Measurements from ENCODE around the gene DHRS3.
A peak's percentile ranks its signal among the peaks of the same experiment; 100 is the strongest.
"Not testable (repeated sequence)": the region's sequence is repeated elsewhere in the genome, so short reads cannot be mapped to it uniquely, and the experiment has no call there.

Gene DHRS3

DNA sequence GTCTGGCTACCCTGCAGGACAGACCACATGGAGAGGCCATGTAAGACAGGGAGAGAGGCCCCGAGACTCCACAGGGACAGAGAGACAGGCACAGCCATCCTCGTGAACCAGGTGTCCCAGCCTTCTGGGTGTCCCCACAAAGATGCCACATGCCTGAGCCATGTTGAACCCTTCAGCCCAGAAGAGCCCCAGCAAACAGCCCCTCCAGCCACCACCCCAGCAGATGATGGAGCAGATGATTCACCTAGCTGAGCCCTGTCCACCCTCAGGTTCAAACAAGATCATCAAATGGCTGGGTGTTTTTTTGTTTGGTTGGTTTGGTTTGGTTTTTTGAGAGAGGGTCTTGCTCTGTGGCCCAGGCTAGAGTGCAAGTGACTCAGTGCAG is 78.7 kb downstream of the DHRS3 start:
- no peak overlapping the region for H3K9ac ChIP-seq (ENCODE audit: low read depth, low read length, poor library complexity)
- no peaks in the 10 kb centered on the region for H3K9me3 ChIP-seq (replicated peaks in 1 of 2; ENCODE audit: control insufficient read depth in 2 of 2, insufficient read depth in 1 of 2, low read depth in 1 of 2, low read length in 2 of 2)
- H3K18ac ChIP-seq (ENCODE audit: low read length), result peak overlapping the region; percentile 20
- no peaks in the 10 kb centered on the region for H3K36me3 ChIP-seq (replicated peaks in 1 of 2; ENCODE audit: control insufficient read depth in 2 of 2, insufficient read depth in 2 of 2, low read length in 2 of 2)
- no peaks in the 10 kb centered on the region for H3K79me1 ChIP-seq (ENCODE audit: low read depth, low read length)
- no peak overlapping the region for H2BK5ac ChIP-seq (ENCODE audit: low read length)
- no peak overlapping the region for H4K8ac ChIP-seq (ENCODE audit: low read depth, low read length)
- H3K27me3 ChIP-seq (ENCODE audit: control insufficient read depth in 3 of 3, insufficient read depth in 3 of 3, low read depth in 1 of 3, low read length in 3 of 3), result peaks cover 0 to 7% (median 0%) of the 10 kb centered on the region in 3 experiments
- no CpG with 5 or more reads among the region's 2 CpGs for WGBS, 2 donors (ENCODE audit: extremely low coverage in 2 of 2, insufficient read length in 2 of 2, insufficient replicate concordance in 1 of 2)
- no peak overlapping the region for H2AFZ ChIP-seq (ENCODE audit: low read length)
- no peak overlapping the region for H3K23ac ChIP-seq (ENCODE audit: low read depth, low read length, poor library complexity)
- H2BK120ac ChIP-seq (ENCODE audit: low read depth, low read length), result no peak overlapping the region
- no peak overlapping the region for H2BK12ac ChIP-seq (ENCODE audit: low read length)
- no peak overlapping the region for H3K4me2 ChIP-seq (ENCODE audit: insufficient read depth, low read length, poor library complexity, severe bottlenecking)
- no peak for DNase-seq (ENCODE audit: low spot score)
- no peak overlapping the region for H4K91ac ChIP-seq (ENCODE audit: low read depth, low read length, poor library complexity)
- H3K14ac ChIP-seq (ENCODE audit: low read length), result no peak overlapping the region
- H3K4me1 ChIP-seq (ENCODE audit: control insufficient read depth in 2 of 2, insufficient read depth in 1 of 2, low read depth in 1 of 2, low read length in 2 of 2), result peaks cover 18 to 28% of the 10 kb centered on the region in 2 donors
- H2BK15ac ChIP-seq (ENCODE audit: low read length), result no peak overlapping the region
- no peak overlapping the region for H3K4me3 ChIP-seq (ENCODE audit: low read length in 2 of 2)
- no peak overlapping the region for H3K4ac ChIP-seq (ENCODE audit: low read length)
- H2AK5ac ChIP-seq (ENCODE audit: low read depth, low read length), result peak overlapping the region; percentile 1
- no peak overlapping the region for H3K27ac ChIP-seq (replicated peaks; ENCODE audit: low read length)

DNA sequence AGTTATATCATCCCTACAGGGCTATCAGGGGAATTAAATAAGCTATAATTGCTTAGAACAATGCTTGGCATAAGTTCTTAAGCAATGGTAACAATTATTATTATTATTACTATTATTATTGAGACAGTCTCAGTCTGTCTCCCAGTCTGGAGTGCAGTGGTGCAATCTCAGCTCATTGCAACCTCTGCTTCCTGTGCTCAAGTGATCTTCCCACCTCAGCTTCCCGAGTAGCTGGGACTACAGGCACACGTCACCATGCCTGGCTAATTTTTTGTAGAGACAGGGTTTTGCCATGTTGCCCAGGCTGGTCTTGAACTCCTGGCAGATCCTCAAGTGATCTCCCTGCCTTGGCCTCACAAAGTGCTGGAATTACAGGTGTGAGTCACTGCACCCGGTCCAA is 79.5 kb downstream of the DHRS3 start:
- not testable (repeated sequence) for H2AK5ac ChIP-seq (ENCODE audit: low read depth, low read length); H3K23ac ChIP-seq (ENCODE audit: low read depth, low read length, poor library complexity); H3K36me3 ChIP-seq (replicated peaks in 1 of 2; ENCODE audit: control insufficient read depth in 2 of 2, insufficient read depth in 2 of 2, low read length in 2 of 2); H3K18ac ChIP-seq (ENCODE audit: low read length); H3K27me3 ChIP-seq (ENCODE audit: control insufficient read depth in 3 of 3, insufficient read depth in 3 of 3, low read depth in 1 of 3, low read length in 3 of 3); H3K4me2 ChIP-seq (ENCODE audit: insufficient read depth, low read length, poor library complexity, severe bottlenecking); H4K8ac ChIP-seq (ENCODE audit: low read depth, low read length); H2BK15ac ChIP-seq (ENCODE audit: low read length); H3K9me3 ChIP-seq (replicated peaks in 1 of 2; ENCODE audit: control insufficient read depth in 2 of 2, insufficient read depth in 1 of 2, low read depth in 1 of 2, low read length in 2 of 2); H2BK12ac ChIP-seq (ENCODE audit: low read length); H3K14ac ChIP-seq (ENCODE audit: low read length); H3K79me1 ChIP-seq (ENCODE audit: low read depth, low read length); H3K4me3 ChIP-seq (ENCODE audit: low read length in 2 of 2); DNase-seq (ENCODE audit: low spot score); H2BK5ac ChIP-seq (ENCODE audit: low read length); H2BK120ac ChIP-seq (ENCODE audit: low read depth, low read length); H3K9ac ChIP-seq (ENCODE audit: low read depth, low read length, poor library complexity); H3K27ac ChIP-seq (replicated peaks; ENCODE audit: low read length); H3K4ac ChIP-seq (ENCODE audit: low read length); H4K91ac ChIP-seq (ENCODE audit: low read depth, low read length, poor library complexity); H2AFZ ChIP-seq (ENCODE audit: low read length)
- WGBS, 2 donors (ENCODE audit: extremely low coverage in 2 of 2, insufficient read length in 2 of 2, insufficient replicate concordance in 1 of 2), result no CpG with 5 or more reads among the region's 3 CpGs
- peaks cover 18 to 28% of the 10 kb centered on the region in 2 donors for H3K4me1 ChIP-seq (ENCODE audit: control insufficient read depth in 2 of 2, insufficient read depth in 1 of 2, low read depth in 1 of 2, low read length in 2 of 2)

DNA sequence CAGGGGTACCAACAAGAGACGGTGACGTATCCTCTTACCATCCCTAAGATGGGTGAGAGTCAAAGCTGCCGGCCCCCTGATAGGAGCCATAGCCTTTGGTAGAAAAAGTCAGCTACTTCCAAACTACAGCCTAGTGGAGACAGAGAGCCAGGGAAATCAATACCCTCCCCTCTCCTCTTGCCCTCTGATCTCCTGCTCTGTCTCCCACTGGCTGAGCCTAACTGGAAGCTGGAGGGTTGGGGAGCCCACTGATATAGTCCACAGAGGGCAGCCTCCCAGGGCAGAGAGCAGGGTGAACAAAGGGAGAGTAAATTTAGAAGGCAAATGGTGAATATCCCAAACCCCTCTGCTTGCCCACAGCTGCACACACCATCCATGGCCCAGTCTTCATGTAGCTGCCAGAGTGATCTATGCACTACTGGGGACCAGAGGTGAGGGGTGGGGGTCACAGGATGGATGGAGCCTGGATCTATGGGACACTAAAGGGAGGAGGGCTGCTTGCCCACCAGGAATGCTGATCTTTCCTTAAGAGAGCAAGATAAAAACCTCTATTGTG is 80.0 kb downstream of the DHRS3 start:
- no peaks in the 10 kb centered on the region for H3K36me3 ChIP-seq (replicated peaks in 1 of 2; ENCODE audit: control insufficient read depth in 2 of 2, insufficient read depth in 2 of 2, low read length in 2 of 2)
- H3K4me1 ChIP-seq (ENCODE audit: control insufficient read depth in 2 of 2, insufficient read depth in 1 of 2, low read depth in 1 of 2, low read length in 2 of 2), result peaks cover 18 to 28% of the 10 kb centered on the region in 2 donors
- H3K18ac ChIP-seq (ENCODE audit: low read length), result no peak overlapping the region
- no peak overlapping the region for H2BK12ac ChIP-seq (ENCODE audit: low read length)
- no peak overlapping the region for H2BK15ac ChIP-seq (ENCODE audit: low read length)
- H3K4me3 ChIP-seq (ENCODE audit: low read length in 2 of 2), result no peak overlapping the region
- no peaks in the 10 kb centered on the region for H3K9me3 ChIP-seq (replicated peaks in 1 of 2; ENCODE audit: control insufficient read depth in 2 of 2, insufficient read depth in 1 of 2, low read depth in 1 of 2, low read length in 2 of 2)
- H4K91ac ChIP-seq (ENCODE audit: low read depth, low read length, poor library complexity), result no peak overlapping the region
- H3K23ac ChIP-seq (ENCODE audit: low read depth, low read length, poor library complexity), result no peak overlapping the region
- peak overlapping the region; percentile 5 for H2AFZ ChIP-seq (ENCODE audit: low read length)
- H3K4me2 ChIP-seq (ENCODE audit: insufficient read depth, low read length, poor library complexity, severe bottlenecking), result no peak overlapping the region
- DNase-seq (ENCODE audit: low spot score), result no peak
- WGBS, 2 donors (ENCODE audit: extremely low coverage in 2 of 2, insufficient read length in 2 of 2, insufficient replicate concordance in 1 of 2), result no CpG with 5 or more reads among the region's 3 CpGs
- H2BK5ac ChIP-seq (ENCODE audit: low read length), result no peak overlapping the region
- H4K8ac ChIP-seq (ENCODE audit: low read depth, low read length), result no peak overlapping the region
- peaks cover 0 to 7% (median 0%) of the 10 kb centered on the region in 3 experiments for H3K27me3 ChIP-seq (ENCODE audit: control insufficient read depth in 3 of 3, insufficient read depth in 3 of 3, low read depth in 1 of 3, low read length in 3 of 3)
- peak overlapping the region; percentile 20 for H2AK5ac ChIP-seq (ENCODE audit: low read depth, low read length)
- H3K14ac ChIP-seq (ENCODE audit: low read length), result no peak overlapping the region
- no peak overlapping the region for H3K27ac ChIP-seq (replicated peaks; ENCODE audit: low read length)
- no peak overlapping the region for H2BK120ac ChIP-seq (ENCODE audit: low read depth, low read length)
- H3K4ac ChIP-seq (ENCODE audit: low read length), result no peak overlapping the region
- no peaks in the 10 kb centered on the region for H3K79me1 ChIP-seq (ENCODE audit: low read depth, low read length)
- no peak overlapping the region for H3K9ac ChIP-seq (ENCODE audit: low read depth, low read length, poor library complexity)

DNA sequence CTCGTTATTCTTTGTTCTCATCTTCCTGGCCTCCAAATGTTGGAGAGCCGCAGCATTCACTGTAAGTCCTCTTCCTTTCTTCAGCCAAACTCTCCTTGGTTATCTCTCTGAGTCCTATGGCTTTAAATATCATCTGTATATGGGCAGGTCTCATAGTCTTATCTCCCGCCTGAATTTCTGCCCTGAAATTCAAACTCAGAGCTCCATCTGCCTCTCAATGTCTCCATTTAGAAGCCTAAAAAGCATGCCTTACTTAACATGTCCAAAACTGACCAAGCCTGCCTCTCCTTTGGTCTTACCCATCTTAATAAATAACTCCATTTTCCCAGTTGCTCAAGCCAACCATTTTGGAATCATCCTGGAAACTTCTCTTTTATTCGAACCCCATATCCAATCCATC is 80.7 kb downstream of the DHRS3 start:
- no peaks in the 10 kb centered on the region for H3K36me3 ChIP-seq (replicated peaks in 1 of 2; ENCODE audit: control insufficient read depth in 2 of 2, insufficient read depth in 2 of 2, low read length in 2 of 2)
- H4K91ac ChIP-seq (ENCODE audit: low read depth, low read length, poor library complexity), result no peak overlapping the region
- H3K23ac ChIP-seq (ENCODE audit: low read depth, low read length, poor library complexity), result no peak overlapping the region
- H4K8ac ChIP-seq (ENCODE audit: low read depth, low read length), result no peak overlapping the region
- H3K18ac ChIP-seq (ENCODE audit: low read length), result no peak overlapping the region
- no peak overlapping the region for H3K4me3 ChIP-seq (ENCODE audit: low read length in 2 of 2)
- H2AFZ ChIP-seq (ENCODE audit: low read length), result no peak overlapping the region
- no peak overlapping the region for H3K14ac ChIP-seq (ENCODE audit: low read length)
- no peak overlapping the region for H3K9ac ChIP-seq (ENCODE audit: low read depth, low read length, poor library complexity)
- no peak overlapping the region for H2BK120ac ChIP-seq (ENCODE audit: low read depth, low read length)
- no peak overlapping the region for H3K4me2 ChIP-seq (ENCODE audit: insufficient read depth, low read length, poor library complexity, severe bottlenecking)
- H3K4me1 ChIP-seq (ENCODE audit: control insufficient read depth in 2 of 2, insufficient read depth in 1 of 2, low read depth in 1 of 2, low read length in 2 of 2), result peaks cover 18 to 27% of the 10 kb centered on the region in 2 donors
- no peak overlapping the region for H3K27ac ChIP-seq (replicated peaks; ENCODE audit: low read length)
- H2BK15ac ChIP-seq (ENCODE audit: low read length), result no peak overlapping the region
- H2BK5ac ChIP-seq (ENCODE audit: low read length), result no peak overlapping the region
- H3K4ac ChIP-seq (ENCODE audit: low read length), result no peak overlapping the region
- whole genome bisulfite sequencing, 2 donors (ENCODE audit: extremely low coverage in 2 of 2, insufficient read length in 2 of 2, insufficient replicate concordance in 1 of 2), result no CpG with 5 or more reads among the region's 4 CpGs
- peaks cover 0 to 7% (median 0%) of the 10 kb centered on the region in 3 experiments for H3K27me3 ChIP-seq (ENCODE audit: control insufficient read depth in 3 of 3, insufficient read depth in 3 of 3, low read depth in 1 of 3, low read length in 3 of 3)
- H2AK5ac ChIP-seq (ENCODE audit: low read depth, low read length), result peak overlapping the region; percentile 20
- H3K79me1 ChIP-seq (ENCODE audit: low read depth, low read length), result no peaks in the 10 kb centered on the region
- H2BK12ac ChIP-seq (ENCODE audit: low read length), result no peak overlapping the region
- H3K9me3 ChIP-seq (replicated peaks in 1 of 2; ENCODE audit: control insufficient read depth in 2 of 2, insufficient read depth in 1 of 2, low read depth in 1 of 2, low read length in 2 of 2), result no peaks in the 10 kb centered on the region
- no peak for DNase-seq (ENCODE audit: low spot score)

All from neuronal stem cell (in vitro differentiated cells).